Neural progenitor cell (in vitro differentiated cells): Measurements from ENCODE around the gene LRP5.

Experiments
- EZH2phosphoT487 ChIP-seq: fragments of 200-600 bp; sonication (generic); IDR thresholded peaks from 2 replicates; pipeline ENCODE4 v1.6.1; 2017; ENCODE audit warnings: antibody characterized with exemption
- TF ChIP-seq, protein P1 (sequence below): fragments of 200-600 bp; sonication (generic); IDR thresholded peaks from 2 replicates; pipeline ENCODE4 v1.5.1; 2017; ENCODE audit warnings: antibody characterized with exemption, mild to moderate bottlenecking

DNA sequence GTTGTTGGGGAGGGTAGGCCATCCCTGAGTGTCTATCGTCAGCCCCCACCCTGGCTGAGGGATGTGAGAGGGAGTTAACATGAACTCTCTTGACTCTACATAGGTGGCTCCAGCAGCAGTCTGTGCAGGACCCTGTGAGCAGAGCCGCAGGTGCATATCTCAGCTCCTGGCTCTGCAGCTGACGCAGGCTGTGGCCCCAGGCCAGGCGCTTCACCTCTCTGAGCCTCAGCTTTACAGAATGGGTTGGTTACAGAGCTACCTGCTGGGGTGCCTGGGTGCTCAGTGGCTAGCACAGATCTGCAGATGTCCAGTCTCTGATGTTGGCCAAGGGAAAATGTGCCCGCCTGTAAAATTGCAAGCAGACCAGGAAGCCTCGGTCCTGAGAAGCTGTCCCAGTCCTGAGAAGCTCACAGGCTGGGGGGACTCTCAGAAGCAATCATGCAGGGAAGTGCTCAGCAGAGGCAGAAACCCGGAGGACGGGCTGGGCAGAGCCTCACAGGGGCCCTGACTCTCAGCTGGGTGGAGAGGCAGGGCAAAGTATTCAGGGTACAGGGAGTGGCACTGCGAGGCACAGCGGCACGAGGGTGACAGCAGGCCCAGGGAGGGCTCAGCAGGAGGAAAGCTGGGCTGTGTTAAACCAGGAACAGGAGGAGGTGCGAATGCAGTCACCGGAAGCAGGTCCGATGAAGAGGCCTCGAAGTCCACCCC lies 15.9 kb upstream of the LRP5 start:
- TF ChIP-seq EZH2phosphoT487, result no peak
- TF ChIP-seq, protein P1, sequence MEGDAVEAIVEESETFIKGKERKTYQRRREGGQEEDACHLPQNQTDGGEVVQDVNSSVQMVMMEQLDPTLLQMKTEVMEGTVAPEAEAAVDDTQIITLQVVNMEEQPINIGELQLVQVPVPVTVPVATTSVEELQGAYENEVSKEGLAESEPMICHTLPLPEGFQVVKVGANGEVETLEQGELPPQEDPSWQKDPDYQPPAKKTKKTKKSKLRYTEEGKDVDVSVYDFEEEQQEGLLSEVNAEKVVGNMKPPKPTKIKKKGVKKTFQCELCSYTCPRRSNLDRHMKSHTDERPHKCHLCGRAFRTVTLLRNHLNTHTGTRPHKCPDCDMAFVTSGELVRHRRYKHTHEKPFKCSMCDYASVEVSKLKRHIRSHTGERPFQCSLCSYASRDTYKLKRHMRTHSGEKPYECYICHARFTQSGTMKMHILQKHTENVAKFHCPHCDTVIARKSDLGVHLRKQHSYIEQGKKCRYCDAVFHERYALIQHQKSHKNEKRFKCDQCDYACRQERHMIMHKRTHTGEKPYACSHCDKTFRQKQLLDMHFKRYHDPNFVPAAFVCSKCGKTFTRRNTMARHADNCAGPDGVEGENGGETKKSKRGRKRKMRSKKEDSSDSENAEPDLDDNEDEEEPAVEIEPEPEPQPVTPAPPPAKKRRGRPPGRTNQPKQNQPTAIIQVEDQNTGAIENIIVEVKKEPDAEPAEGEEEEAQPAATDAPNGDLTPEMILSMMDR, result no peak
